WI38 (cell line): ENCODE data around the gene ENTPD1.
"Not testable (repeated sequence)": the region's sequence is repeated elsewhere in the genome, so short reads cannot be mapped to it uniquely, and the experiment has no call there.

Experiments used
- H3K4me3 ChIP-seq: 2 replicates; pipeline ENCODE4 v1.5.1; 2011; ENCODE audit warnings: low read depth, mild to moderate bottlenecking, control low read depth, low read length
- TF ChIP-seq, protein P1 (sequence below): IDR thresholded peaks from 2 replicates; pipeline ENCODE4 v1.5.1; 2012; ENCODE audit warnings: low read depth, mild to moderate bottlenecking, control low read depth, low read length

Gene ENTPD1

DNA sequence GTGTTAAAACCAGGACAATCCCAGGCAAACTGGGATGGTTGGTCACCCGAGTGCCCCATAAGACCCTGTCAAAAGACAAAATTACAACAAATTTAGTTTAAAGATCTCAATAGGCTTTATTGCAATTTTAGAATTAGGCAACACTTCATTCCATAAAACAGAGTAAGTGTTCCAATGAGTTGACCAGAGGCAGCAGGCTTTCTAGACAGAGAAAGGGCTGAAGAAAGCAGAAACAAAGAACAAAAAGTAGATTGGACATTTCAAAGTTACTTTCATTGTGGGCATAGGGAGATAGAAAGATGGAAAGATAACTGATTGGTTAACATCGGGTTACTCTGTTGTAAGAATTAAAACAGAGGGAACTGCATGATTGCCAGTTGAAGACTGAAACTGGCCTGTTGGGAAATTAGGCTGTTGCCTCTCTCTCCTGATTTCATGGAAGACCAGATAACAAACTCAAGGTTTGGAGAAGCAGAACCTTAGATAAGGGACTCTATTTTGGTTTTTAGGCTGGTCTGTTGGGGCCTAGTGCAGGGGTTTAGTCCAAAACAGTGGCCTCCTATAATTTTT, 36.3 kb downstream of the ENTPD1 start:
- no peak overlapping the region for H3K4me3 ChIP-seq
- TF ChIP-seq, protein P1, sequence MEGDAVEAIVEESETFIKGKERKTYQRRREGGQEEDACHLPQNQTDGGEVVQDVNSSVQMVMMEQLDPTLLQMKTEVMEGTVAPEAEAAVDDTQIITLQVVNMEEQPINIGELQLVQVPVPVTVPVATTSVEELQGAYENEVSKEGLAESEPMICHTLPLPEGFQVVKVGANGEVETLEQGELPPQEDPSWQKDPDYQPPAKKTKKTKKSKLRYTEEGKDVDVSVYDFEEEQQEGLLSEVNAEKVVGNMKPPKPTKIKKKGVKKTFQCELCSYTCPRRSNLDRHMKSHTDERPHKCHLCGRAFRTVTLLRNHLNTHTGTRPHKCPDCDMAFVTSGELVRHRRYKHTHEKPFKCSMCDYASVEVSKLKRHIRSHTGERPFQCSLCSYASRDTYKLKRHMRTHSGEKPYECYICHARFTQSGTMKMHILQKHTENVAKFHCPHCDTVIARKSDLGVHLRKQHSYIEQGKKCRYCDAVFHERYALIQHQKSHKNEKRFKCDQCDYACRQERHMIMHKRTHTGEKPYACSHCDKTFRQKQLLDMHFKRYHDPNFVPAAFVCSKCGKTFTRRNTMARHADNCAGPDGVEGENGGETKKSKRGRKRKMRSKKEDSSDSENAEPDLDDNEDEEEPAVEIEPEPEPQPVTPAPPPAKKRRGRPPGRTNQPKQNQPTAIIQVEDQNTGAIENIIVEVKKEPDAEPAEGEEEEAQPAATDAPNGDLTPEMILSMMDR = no peak

DNA sequence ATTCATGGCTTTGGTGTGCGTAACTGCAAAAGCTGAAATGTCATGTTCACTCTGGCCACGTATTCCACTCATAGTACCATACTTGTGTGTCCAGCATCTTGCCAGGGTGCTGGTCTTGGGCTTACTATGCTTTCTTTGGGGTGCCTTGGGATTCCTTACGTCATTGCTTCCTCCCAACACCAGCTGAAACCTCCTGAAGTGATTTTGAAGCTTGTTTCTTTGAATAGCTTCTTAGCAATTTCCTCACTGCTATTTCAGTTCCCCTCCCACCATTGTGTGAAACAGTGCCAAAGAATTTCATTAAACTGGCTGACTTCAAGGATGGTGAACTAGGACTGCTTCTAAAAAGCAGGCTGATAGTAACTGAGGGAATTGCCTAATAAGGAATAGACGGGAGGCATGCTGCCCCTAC, 36.9 kb downstream of the ENTPD1 start:
- TF ChIP-seq, protein P1 = no peak
- no peak overlapping the region for H3K4me3 ChIP-seq

DNA sequence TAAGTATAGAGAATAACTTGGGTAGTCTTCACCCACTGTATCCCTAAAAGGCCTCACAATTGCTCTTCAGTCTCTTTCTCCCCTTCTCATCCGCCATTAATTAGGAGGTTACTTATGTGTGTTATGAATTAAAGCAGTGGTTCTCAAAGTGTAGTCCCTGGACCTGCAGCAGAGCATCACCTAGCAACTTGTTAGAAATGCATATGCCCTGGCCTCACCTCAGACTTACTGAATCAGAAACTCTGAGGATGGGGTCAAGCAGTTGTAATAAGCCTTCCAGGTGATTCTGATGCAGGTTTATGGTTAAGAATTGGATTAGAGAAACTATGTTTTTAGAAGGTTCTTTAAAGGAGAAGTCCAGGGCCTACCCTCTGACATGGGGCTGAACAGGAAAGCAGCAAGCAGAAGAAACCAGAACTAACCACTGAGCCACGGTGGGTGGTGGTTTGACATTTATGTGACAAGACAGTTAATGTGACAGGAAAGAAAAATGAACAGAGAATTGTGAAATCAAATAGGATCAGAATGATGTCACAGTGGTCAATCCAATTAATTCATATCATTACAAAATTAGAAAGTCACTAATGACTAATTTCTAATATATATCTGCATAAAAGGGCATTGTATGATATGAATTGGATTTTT, 37.6 kb downstream of the ENTPD1 start:
- TF ChIP-seq, protein P1 = no peak
- H3K4me3 ChIP-seq = no peak overlapping the region

DNA sequence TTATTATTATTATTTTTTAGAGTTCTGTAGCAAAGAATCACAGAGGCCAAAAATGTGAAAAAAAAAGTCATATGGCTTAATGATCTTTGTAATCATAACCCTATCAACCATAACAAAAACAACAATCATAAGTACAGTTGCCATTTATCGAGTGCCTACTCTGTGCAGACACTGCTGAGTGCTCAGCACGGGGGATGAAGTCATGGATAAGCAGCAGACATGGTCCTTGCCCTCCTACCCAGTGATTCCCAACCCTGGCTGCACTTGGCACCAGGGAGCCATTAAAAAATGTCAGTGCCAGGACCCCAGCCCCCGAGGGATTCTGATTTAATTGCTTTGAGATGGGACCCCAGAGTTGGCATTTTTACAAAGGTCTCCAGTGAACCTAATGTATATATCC, 38.2 kb downstream of the ENTPD1 start:
- TF ChIP-seq, protein P1 = no peak
- H3K4me3 ChIP-seq = no peak overlapping the region

DNA sequence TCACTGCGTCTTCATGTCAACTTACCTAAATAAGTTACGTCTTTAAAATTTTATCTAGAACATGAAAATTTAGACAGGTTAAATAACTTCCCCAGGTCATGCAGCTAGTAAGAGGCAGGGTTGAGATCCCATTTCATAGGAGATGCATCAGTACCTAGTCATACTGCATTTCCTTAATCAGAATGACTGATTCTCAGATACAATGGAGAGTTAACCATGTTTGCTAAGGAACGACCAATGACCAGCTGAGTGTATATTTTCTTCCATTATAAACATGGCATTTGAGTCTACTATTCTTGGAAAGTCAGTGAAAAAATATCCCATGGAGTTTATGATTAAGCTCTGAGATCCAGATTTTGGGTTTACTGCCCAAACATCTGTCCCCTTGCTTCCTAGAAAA, 39.6 kb downstream of the ENTPD1 start:
- TF ChIP-seq, protein P1 = no peak
- no peak overlapping the region for H3K4me3 ChIP-seq

DNA sequence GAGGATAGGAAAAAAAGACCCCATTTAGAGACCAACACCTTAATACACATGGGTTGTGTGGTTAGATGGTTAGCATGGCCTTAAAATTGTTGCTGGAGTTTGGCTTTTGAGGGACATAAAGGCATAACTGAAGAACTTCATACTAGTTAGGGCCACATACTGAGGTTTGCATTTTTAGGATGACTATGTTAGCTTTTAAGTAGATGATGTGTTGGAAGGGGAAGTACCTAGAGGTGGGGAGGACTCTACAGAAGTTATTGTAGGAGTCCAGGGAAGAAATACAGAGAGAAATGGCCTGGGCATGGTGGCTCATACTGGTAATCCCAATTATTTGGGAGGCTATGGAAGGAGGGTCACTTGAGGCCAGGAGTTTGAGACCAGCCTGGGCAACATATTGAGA, 40.5 kb downstream of the ENTPD1 start:
- TF ChIP-seq, protein P1 = no peak
- no peak overlapping the region for H3K4me3 ChIP-seq

DNA sequence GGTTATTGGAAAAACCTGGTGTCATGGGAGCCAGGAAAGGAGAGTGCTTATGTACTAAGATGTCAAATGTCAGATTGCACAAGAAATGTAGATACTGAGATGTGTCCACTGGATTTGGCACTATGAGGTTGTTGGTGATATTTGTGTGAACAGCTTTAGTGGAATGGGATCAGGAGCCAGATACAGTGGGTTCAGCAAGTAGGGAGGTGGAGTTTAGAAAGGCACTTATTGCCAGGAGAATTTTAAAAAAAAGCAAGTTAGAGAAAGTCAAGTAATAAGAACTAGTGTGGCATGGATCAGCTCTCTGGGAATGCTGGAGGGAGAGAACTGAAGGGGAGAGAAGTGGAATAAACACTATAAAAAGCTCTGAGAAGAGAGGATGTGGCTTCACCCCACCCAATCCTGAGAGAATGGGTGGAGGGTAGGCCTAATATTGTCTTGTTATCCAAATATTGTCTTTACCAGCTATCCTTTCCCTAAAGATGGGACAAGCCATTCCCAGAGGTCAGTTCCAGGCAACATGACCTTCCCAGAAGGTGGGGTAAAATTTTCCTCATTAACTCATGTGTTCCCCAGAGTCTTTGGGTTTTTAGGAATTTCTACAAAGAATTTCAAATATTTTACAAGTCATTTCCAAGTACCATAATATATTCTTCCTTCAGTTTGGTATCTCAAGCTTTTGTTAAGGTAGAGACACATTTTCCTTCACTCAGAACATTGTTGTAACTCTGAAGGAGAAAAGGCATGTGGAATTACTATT, 42.3 kb downstream of the ENTPD1 start:
- H3K4me3 ChIP-seq = no peak overlapping the region
- TF ChIP-seq, protein P1 = no peak

DNA sequence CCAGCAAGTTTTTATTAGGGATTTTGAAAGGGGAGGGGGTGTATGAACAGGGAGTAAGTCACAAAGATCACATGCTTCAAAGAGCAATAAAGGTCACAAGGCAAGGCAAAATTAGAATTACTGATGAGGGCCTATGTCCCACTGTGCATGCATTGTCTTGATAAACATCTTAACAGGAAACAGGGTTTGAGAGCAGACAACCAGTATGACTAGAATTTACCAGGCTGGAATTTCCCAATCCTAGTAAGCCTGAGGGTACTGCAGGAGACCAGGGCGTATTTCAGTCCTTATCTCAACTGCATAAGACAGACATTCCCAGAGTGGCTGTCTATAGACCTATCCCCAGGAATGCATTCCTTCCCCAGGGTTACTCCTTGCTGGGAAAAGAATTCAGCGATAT, 44.3 kb downstream of the ENTPD1 start:
- H3K4me3 ChIP-seq = not testable (repeated sequence)

DNA sequence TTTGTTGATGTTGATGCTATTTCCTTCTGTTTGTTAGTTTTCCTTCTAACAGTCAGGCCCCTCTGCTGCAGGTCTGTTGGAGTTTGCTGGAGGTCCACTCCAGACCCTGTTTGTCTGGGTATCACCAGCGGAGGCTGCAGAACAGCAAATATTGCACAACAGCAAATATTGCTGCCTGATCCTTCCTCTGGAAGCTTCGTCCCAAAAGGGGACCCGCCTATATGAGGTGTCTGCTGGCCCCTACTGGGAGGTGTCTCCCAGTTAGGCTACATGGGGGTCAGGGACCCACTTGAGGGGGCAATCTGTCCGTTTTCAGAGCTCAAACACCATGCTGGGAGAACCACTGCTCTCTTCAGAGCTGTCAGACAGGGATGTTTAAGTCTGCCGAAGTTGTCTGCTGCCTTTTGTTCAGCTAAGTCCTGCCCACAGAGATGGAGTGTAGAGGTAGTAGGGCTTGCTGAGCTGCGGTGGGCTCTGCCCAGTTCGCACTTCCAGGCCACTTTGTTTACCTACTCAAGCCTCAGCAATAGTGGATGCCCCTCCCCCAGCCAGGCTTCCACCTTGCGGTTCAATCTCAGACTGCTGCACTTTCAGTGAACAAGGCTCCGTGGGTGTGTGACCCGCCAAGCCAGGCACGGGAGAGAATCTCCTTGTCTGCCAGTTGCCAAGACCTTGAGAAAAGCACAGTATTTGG, 50.9 kb downstream of the ENTPD1 start:
- not testable (repeated sequence) for H3K4me3 ChIP-seq

DNA sequence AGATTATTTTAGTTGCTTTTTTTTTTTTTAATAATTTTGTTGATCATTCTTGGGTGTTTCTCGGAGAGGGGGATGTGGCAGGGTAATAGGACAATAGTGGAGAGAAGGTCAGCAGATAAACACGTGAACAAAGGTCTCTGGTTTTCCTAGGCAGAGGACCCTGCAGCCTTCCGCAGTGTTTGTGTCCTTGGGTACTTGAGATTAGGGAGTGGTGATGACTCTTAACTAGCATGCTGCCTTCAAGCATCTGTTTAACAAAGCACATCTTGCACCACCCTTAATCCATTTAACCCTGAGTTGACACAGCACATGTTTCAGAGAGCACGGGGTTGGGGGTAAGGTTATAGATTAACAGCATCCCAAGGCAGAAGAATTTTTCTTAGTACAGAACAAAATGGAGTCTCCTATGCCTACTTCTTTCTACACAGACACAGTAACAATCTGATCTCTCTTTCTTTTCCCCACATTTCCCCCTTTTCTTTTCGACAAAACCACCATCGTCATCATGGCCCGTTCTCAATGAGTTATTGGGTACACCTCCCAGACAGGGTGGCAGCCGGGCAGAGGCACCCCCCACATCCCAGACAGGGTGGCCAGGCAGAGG, 52.8 kb downstream of the ENTPD1 start:
- H3K4me3 ChIP-seq = not testable (repeated sequence)
